ENCODE measurements around the gene RASL10B.
A peak's percentile ranks its signal among the peaks of the same experiment; 100 is the strongest.

The RASL10B gene, protein sequence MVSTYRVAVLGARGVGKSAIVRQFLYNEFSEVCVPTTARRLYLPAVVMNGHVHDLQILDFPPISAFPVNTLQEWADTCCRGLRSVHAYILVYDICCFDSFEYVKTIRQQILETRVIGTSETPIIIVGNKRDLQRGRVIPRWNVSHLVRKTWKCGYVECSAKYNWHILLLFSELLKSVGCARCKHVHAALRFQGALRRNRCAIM
- long read RNA-seq, result 0 reads

DNA sequence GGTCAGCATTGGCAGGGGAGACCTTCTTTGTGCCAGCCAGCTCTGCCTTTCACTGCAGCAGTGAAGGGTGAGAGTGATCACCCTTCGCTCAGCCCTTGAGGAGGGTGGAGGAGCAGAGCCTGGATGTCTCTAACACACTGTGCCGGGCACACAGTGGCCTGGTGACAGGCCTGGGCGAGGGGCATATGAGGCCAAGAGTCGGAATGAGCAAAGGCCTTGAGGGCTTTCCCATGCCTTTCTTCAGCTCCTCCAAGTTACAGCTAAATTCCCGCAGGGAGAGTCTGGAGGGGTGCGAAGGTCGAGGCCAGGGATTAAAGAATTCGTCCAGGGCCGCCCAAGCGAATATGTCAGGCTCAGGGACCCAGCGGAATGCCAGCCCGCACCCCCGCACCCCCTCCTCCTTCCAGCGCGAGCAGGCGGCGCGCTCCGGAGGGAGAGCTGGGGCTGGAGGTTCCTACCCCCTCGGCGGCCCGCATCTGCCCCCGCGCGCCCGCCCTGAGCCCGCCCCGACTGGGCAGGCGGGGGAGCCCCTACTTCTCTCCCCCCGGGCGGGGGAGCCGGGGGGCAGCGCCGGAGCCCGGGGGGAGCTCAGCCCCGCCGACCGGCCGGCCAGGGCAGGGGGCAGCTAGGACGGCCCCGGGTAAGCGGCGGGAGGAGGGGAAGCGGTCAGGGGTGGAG is at the start of gene RASL10B:
Gene RASL10B (plus strand): TSS at position 401 of the 678 bp plus-strand sequence. CDS start 3,546 bp downstream, outside the sequence.
- H3K4me3 ChIP-seq (replicated peaks; ENCODE audit: insufficient read depth, low read length), result peak within 1 kb of the TSS; percentile 33
- no peak within 1 kb of the TSS for H3K27ac ChIP-seq (replicated peaks)
- peak; percentile 14 to 40 for DNase-seq (ENCODE audit: low read depth in 1 of 2, low spot score in 1 of 2)
- TF ChIP-seq, protein P1, sequence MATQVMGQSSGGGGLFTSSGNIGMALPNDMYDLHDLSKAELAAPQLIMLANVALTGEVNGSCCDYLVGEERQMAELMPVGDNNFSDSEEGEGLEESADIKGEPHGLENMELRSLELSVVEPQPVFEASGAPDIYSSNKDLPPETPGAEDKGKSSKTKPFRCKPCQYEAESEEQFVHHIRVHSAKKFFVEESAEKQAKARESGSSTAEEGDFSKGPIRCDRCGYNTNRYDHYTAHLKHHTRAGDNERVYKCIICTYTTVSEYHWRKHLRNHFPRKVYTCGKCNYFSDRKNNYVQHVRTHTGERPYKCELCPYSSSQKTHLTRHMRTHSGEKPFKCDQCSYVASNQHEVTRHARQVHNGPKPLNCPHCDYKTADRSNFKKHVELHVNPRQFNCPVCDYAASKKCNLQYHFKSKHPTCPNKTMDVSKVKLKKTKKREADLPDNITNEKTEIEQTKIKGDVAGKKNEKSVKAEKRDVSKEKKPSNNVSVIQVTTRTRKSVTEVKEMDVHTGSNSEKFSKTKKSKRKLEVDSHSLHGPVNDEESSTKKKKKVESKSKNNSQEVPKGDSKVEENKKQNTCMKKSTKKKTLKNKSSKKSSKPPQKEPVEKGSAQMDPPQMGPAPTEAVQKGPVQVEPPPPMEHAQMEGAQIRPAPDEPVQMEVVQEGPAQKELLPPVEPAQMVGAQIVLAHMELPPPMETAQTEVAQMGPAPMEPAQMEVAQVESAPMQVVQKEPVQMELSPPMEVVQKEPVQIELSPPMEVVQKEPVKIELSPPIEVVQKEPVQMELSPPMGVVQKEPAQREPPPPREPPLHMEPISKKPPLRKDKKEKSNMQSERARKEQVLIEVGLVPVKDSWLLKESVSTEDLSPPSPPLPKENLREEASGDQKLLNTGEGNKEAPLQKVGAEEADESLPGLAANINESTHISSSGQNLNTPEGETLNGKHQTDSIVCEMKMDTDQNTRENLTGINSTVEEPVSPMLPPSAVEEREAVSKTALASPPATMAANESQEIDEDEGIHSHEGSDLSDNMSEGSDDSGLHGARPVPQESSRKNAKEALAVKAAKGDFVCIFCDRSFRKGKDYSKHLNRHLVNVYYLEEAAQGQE (IDR thresholded peaks at IDR 0.05; ENCODE audit: insufficient replicate concordance, low read depth), result no peak
- TF ChIP-seq, protein P2, sequence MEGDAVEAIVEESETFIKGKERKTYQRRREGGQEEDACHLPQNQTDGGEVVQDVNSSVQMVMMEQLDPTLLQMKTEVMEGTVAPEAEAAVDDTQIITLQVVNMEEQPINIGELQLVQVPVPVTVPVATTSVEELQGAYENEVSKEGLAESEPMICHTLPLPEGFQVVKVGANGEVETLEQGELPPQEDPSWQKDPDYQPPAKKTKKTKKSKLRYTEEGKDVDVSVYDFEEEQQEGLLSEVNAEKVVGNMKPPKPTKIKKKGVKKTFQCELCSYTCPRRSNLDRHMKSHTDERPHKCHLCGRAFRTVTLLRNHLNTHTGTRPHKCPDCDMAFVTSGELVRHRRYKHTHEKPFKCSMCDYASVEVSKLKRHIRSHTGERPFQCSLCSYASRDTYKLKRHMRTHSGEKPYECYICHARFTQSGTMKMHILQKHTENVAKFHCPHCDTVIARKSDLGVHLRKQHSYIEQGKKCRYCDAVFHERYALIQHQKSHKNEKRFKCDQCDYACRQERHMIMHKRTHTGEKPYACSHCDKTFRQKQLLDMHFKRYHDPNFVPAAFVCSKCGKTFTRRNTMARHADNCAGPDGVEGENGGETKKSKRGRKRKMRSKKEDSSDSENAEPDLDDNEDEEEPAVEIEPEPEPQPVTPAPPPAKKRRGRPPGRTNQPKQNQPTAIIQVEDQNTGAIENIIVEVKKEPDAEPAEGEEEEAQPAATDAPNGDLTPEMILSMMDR (IDR thresholded peaks at IDR 0.05; ENCODE audit: insufficient read depth, low read length), result no peak
- TF ChIP-seq POLR2AphosphoS5 (IDR thresholded peaks at IDR 0.05; ENCODE audit: low read depth), result no peak
- no peak for TF ChIP-seq GABPA (IDR thresholded peaks at IDR 0.05; ENCODE audit: low read depth)
- TF ChIP-seq SPI1 (IDR thresholded peaks at IDR 0.05; ENCODE audit: borderline replicate concordance, low read depth), result no peak
- peaks cover 2% of the 10 kb centered on the region for H3K27me3 ChIP-seq (ENCODE audit: insufficient read depth, poor library complexity, severe bottlenecking)

DNA sequence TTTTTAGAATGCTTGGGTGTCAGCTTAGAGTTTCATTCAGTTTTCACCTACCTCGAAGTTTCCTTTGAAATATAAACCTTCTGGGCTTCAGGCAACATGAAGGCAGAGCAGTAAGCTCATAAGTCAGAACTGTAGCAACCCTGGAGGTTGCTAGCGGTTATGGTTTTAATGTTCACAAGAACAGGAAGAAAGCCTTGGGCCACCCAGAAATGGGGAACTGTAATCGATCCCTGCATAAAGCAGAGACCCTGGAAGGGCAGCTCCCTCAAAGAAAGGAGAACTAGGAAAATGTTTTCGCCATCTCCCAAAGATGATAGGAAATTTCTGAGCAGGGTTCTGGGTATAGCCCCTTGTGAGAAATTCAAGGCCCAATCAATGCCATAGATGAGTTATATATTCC is 47.8 kb upstream of the RASL10B start:
- no peaks in the 10 kb centered on the region for H3K27me3 ChIP-seq (ENCODE audit: insufficient read depth, poor library complexity, severe bottlenecking)
- DNase-seq (ENCODE audit: low read depth in 1 of 2, low spot score in 1 of 2), result peak in 1 of 2 experiments; percentile 77
- no peak overlapping the region for H3K27ac ChIP-seq (replicated peaks)
- no peak overlapping the region for H3K4me3 ChIP-seq (replicated peaks; ENCODE audit: insufficient read depth, low read length)
- TF ChIP-seq POLR2AphosphoS5 (IDR thresholded peaks at IDR 0.05; ENCODE audit: low read depth) (no peak), SPI1 (IDR thresholded peaks at IDR 0.05; ENCODE audit: borderline replicate concordance, low read depth) (peak; percentile 92), GABPA (IDR thresholded peaks at IDR 0.05; ENCODE audit: low read depth) (no peak)
- TF ChIP-seq, protein P1 (IDR thresholded peaks at IDR 0.05; ENCODE audit: insufficient replicate concordance, low read depth), result no peak

DNA sequence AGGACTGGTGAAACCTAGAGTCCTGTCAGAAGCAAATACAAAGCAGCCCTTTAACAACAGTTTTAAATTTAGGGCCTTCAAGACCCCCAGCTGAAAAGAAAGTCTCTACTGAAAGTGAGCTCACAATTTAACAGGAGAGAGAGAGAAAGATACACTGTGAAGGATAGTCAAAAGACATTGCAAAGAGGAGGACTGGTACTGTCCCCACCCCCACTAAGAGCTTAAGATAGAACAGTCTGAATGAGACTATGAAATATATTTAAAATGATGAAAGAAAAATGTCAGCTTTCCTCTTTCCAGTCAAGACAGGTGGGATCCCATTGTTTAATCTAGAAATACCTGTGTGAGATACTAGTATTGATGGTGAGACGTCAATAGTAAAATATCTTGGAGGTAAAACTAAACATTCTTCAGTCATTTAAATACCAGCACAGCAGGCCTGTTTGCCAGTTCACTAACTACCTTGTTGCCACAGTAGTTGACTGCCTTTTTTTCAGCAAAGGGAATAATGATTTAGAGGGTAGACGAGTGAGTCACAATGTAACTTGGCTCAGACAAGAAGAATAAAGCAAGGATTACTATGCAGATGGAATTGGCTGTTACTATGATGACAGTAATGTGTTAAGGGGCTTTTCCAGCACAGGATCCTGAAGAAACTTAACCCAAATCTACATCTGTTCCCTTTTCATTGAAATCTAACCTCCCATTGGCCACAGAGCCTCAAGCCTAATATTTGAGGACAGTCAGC is 47.2 kb upstream of the RASL10B start:
- H3K27me3 ChIP-seq (ENCODE audit: insufficient read depth, poor library complexity, severe bottlenecking), result no peaks in the 10 kb centered on the region
- TF ChIP-seq GABPA (IDR thresholded peaks at IDR 0.05; ENCODE audit: low read depth), result no peak
- TF ChIP-seq, protein P1 (IDR thresholded peaks at IDR 0.05; ENCODE audit: insufficient replicate concordance, low read depth), result no peak
- no peak for TF ChIP-seq POLR2AphosphoS5 (IDR thresholded peaks at IDR 0.05; ENCODE audit: low read depth)
- TF ChIP-seq, protein P2 (IDR thresholded peaks at IDR 0.05; ENCODE audit: insufficient read depth, low read length), result no peak
- H3K27ac ChIP-seq (replicated peaks), result no peak overlapping the region
- no peak overlapping the region for H3K4me3 ChIP-seq (replicated peaks; ENCODE audit: insufficient read depth, low read length)
- no peak for DNase-seq (ENCODE audit: low read depth in 1 of 2, low spot score in 1 of 2)

All from HL-60 (cell line).